H1 (cell line): ENCODE results near the gene GFY. TPM values are rescaled to one million over a fixed set of nuclear protein-coding genes. Genes with fewer than 3 reads are reported as not detected.

Experiments used
- ASH2L ChIP-seq: fragments of 200-600, 300-600 bp; sonication (generic); IDR thresholded peaks from one replicate; pipeline ENCODE4 v1.7.1; 2017; ENCODE audit warnings: low read length
- BCL11A ChIP-seq, 2 experiments: IDR thresholded peaks; one replicate each; pipeline ENCODE4 v1.6.1; 2011; ENCODE audit warnings: low read depth in 2 of 2, low read length in 2 of 2, mild to moderate bottlenecking in 2 of 2
- BRCA1 ChIP-seq: IDR thresholded peaks from 2 replicates; pipeline ENCODE4 v1.6.1; 2012; ENCODE audit warnings: low read depth, low read length, improper control_type of control experiment
- CREB1 ChIP-seq: IDR thresholded peaks from 2 replicates; pipeline ENCODE4 v1.6.1; 2012; ENCODE audit warnings: inconsistent platforms
- SAP30 ChIP-seq: fragments of 300-600 bp; sonication (generic); IDR thresholded peaks from 2 replicates; pipeline ENCODE4 v1.7.1; 2012; ENCODE audit warnings: low read length, moderate library complexity, mild to moderate bottlenecking, inconsistent platforms; ENCODE audit not compliant: insufficient read depth, insufficient replicate concordance
- SP1 ChIP-seq: IDR thresholded peaks from 2 replicates; pipeline ENCODE4 v1.6.1; 2011; ENCODE audit warnings: low read depth, low read length
- SP2 ChIP-seq: IDR thresholded peaks from 2 replicates; pipeline ENCODE4 v1.6.1; 2012; ENCODE audit warnings: mild to moderate bottlenecking, low read length, inconsistent platforms
- TBP ChIP-seq: IDR thresholded peaks from 2 replicates; pipeline ENCODE4 v1.6.1; 2011; ENCODE audit warnings: low read depth, low read length, improper control_type of control experiment
- YY1 ChIP-seq: IDR thresholded peaks from 2 replicates; pipeline ENCODE4 v1.6.1; 2011; ENCODE audit warnings: low read depth, mild to moderate bottlenecking, low read length
- ZNF274 ChIP-seq: IDR thresholded peaks from 2 replicates; pipeline ENCODE4 v1.7.0; 2012; ENCODE audit warnings: low read length, borderline replicate concordance; ENCODE audit errors: extremely low read depth
- polyA plus RNA-seq, 7 experiments: library from polyadenylated mRNA; depleted of rRNA in 3 of 7; stranded (reverse) in 5 of 7; unstranded in 2 of 7; fragments of >200 nt in 5 of 7; fragments of 200-250 nt in 2 of 7; gene quantifications; 1 replicate in 5 of 7; 2 replicates in 1 of 7; 4 replicates in 1 of 7; pipeline versions ENCODE4 v1.2.1 to v1.2.3, GENCODE V29; 2011 to 2013; ENCODE audit warnings: missing spikeins in 2 of 7, mixed read lengths in 2 of 7
- total RNA-seq: library from RNA; stranded (reverse); fragmentation: NEBNext Ultra II Directional; extraction: Animal tissue kit (Norgen Biotek cat#: 25700); gene quantifications from 2 replicates; pipeline ENCODE4 v1.2.1, GENCODE V29; 2021
- TF ChIP-seq, protein P1 (sequence below): fragments of 300-600 bp; sonication (generic); IDR thresholded peaks from 2 replicates; pipeline ENCODE4 v1.7.1; 2012; ENCODE audit warnings: low read length, moderate library complexity, mild to moderate bottlenecking, inconsistent platforms; ENCODE audit not compliant: insufficient replicate concordance
- TF ChIP-seq, protein P2 (sequence below): IDR thresholded peaks from 2 replicates; pipeline ENCODE4 v1.6.1; 2012; ENCODE audit warnings: low read length, inconsistent platforms

The GFY gene
- total and polyA plus RNA-seq, 2 of the 8 experiments (the other 6 are each of a cell fraction or from before 2014, with no cell fraction given), result 0.68 to 0.93 TPM

- TF ChIP-seq, protein P1, sequence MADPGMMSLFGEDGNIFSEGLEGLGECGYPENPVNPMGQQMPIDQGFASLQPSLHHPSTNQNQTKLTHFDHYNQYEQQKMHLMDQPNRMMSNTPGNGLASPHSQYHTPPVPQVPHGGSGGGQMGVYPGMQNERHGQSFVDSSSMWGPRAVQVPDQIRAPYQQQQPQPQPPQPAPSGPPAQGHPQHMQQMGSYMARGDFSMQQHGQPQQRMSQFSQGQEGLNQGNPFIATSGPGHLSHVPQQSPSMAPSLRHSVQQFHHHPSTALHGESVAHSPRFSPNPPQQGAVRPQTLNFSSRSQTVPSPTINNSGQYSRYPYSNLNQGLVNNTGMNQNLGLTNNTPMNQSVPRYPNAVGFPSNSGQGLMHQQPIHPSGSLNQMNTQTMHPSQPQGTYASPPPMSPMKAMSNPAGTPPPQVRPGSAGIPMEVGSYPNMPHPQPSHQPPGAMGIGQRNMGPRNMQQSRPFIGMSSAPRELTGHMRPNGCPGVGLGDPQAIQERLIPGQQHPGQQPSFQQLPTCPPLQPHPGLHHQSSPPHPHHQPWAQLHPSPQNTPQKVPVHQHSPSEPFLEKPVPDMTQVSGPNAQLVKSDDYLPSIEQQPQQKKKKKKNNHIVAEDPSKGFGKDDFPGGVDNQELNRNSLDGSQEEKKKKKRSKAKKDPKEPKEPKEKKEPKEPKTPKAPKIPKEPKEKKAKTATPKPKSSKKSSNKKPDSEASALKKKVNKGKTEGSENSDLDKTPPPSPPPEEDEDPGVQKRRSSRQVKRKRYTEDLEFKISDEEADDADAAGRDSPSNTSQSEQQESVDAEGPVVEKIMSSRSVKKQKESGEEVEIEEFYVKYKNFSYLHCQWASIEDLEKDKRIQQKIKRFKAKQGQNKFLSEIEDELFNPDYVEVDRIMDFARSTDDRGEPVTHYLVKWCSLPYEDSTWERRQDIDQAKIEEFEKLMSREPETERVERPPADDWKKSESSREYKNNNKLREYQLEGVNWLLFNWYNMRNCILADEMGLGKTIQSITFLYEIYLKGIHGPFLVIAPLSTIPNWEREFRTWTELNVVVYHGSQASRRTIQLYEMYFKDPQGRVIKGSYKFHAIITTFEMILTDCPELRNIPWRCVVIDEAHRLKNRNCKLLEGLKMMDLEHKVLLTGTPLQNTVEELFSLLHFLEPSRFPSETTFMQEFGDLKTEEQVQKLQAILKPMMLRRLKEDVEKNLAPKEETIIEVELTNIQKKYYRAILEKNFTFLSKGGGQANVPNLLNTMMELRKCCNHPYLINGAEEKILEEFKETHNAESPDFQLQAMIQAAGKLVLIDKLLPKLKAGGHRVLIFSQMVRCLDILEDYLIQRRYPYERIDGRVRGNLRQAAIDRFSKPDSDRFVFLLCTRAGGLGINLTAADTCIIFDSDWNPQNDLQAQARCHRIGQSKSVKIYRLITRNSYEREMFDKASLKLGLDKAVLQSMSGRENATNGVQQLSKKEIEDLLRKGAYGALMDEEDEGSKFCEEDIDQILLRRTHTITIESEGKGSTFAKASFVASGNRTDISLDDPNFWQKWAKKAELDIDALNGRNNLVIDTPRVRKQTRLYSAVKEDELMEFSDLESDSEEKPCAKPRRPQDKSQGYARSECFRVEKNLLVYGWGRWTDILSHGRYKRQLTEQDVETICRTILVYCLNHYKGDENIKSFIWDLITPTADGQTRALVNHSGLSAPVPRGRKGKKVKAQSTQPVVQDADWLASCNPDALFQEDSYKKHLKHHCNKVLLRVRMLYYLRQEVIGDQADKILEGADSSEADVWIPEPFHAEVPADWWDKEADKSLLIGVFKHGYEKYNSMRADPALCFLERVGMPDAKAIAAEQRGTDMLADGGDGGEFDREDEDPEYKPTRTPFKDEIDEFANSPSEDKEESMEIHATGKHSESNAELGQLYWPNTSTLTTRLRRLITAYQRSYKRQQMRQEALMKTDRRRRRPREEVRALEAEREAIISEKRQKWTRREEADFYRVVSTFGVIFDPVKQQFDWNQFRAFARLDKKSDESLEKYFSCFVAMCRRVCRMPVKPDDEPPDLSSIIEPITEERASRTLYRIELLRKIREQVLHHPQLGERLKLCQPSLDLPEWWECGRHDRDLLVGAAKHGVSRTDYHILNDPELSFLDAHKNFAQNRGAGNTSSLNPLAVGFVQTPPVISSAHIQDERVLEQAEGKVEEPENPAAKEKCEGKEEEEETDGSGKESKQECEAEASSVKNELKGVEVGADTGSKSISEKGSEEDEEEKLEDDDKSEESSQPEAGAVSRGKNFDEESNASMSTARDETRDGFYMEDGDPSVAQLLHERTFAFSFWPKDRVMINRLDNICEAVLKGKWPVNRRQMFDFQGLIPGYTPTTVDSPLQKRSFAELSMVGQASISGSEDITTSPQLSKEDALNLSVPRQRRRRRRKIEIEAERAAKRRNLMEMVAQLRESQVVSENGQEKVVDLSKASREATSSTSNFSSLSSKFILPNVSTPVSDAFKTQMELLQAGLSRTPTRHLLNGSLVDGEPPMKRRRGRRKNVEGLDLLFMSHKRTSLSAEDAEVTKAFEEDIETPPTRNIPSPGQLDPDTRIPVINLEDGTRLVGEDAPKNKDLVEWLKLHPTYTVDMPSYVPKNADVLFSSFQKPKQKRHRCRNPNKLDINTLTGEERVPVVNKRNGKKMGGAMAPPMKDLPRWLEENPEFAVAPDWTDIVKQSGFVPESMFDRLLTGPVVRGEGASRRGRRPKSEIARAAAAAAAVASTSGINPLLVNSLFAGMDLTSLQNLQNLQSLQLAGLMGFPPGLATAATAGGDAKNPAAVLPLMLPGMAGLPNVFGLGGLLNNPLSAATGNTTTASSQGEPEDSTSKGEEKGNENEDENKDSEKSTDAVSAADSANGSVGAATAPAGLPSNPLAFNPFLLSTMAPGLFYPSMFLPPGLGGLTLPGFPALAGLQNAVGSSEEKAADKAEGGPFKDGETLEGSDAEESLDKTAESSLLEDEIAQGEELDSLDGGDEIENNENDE, result no peak
- TF ChIP-seq SP2, result no peak
- no peak for TF ChIP-seq BCL11A (IDR thresholded peaks at IDR 0.05; ENCODE audit: low read depth in 2 of 2, low read length in 2 of 2)
- no peak for TF ChIP-seq TBP
- no peak for TF ChIP-seq SAP30
- TF ChIP-seq YY1, result no peak
- no peak for TF ChIP-seq SP1
- no peak for TF ChIP-seq ASH2L
- TF ChIP-seq CREB1, result no peak
- TF ChIP-seq BRCA1, result no peak
- TF ChIP-seq, protein P2, sequence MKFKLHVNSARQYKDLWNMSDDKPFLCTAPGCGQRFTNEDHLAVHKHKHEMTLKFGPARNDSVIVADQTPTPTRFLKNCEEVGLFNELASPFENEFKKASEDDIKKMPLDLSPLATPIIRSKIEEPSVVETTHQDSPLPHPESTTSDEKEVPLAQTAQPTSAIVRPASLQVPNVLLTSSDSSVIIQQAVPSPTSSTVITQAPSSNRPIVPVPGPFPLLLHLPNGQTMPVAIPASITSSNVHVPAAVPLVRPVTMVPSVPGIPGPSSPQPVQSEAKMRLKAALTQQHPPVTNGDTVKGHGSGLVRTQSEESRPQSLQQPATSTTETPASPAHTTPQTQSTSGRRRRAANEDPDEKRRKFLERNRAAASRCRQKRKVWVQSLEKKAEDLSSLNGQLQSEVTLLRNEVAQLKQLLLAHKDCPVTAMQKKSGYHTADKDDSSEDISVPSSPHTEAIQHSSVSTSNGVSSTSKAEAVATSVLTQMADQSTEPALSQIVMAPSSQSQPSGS, result no peak
- no peak for TF ChIP-seq ZNF274
Observed at GRCh38 chr19:49474542-49474924, 49.3 kb downstream of the GFY start (continued).
